ENCODE data around the gene BICD1. TPM values are rescaled to one million over a fixed set of nuclear protein-coding genes. Genes with fewer than 3 reads are reported as not detected.
"Not testable (repeated sequence)": the region's sequence is repeated elsewhere in the genome, so short reads cannot be mapped to it uniquely, and the experiment has no call there.

BICD1 gene
- total RNA-seq, 1 donor from 2014 or later, result 95.0 TPM

GRCh38 chr12:32217354-32218310 is 111.0 kb downstream of the BICD1 start:
- DNase-seq (ENCODE audit: low spot score), result no peak

GRCh38 chr12:32223941-32224340 is 117.3 kb downstream of the BICD1 start:
- intact Hi-C loops (cut with DNase I), result no loop called here
- DNase-seq (ENCODE audit: low spot score), result no peak
- ATAC-seq, result no peak

More at GRCh38 chr12:32217354-32218310, 111.0 kb downstream of the BICD1 start:
- no peak for ATAC-seq
- intact Hi-C loops (cut with DNase I), result no loop called here

- intact Hi-C loops (cut with DNase I), result no loop called here
- ATAC-seq, result no peak
- no peak for DNase-seq (ENCODE audit: low spot score)
These were observed 120.1 kb downstream of the BICD1 start for GRCh38 chr12:32226768-32227167.

GRCh38 chr12:32229971-32230612 is 123.4 kb downstream of the BICD1 start:
- intact Hi-C loops (cut with DNase I), result no loop called here
- no peak for DNase-seq (ENCODE audit: low spot score)
- no peak for ATAC-seq

GRCh38 chr12:32230613-32230993 is 124.0 kb downstream of the BICD1 start:
- intact Hi-C loops (cut with DNase I), result no loop called here
- DNase-seq (ENCODE audit: low spot score) (no peak), ATAC-seq (no peak)

GRCh38 chr12:32231361-32231760 is 124.7 kb downstream of the BICD1 start:
- ATAC-seq; DNase-seq (ENCODE audit: low spot score); intact Hi-C loops (cut with DNase I): not testable (repeated sequence)

GRCh38 chr12:32233568-32233967 is 126.9 kb downstream of the BICD1 start:
- ATAC-seq (no peak), DNase-seq (ENCODE audit: low spot score) (no peak)
- intact Hi-C loops (cut with DNase I), result no loop called here

- ATAC-seq (peak; percentile 56), DNase-seq (ENCODE audit: low spot score) (no peak)
- intact Hi-C loops (cut with DNase I), result no loop called here
These were observed 128.6 kb downstream of the BICD1 start for GRCh38 chr12:32235251-32235650.

- DNase-seq (ENCODE audit: low spot score), result no peak
- ATAC-seq, result no peak
- intact Hi-C loops (cut with DNase I), result no loop called here
These were observed 133.5 kb downstream of the BICD1 start for GRCh38 chr12:32240162-32240561.

GRCh38 chr12:32240831-32241230 is 134.2 kb downstream of the BICD1 start:
- ATAC-seq (no peak), DNase-seq (ENCODE audit: low spot score) (no peak)
- intact Hi-C loops (cut with DNase I), result no loop called here

- ATAC-seq (no peak), DNase-seq (ENCODE audit: low spot score) (no peak)
These were observed 136.0 kb downstream of the BICD1 start for GRCh38 chr12:32242641-32243040.

GRCh38 chr12:32248441-32249140 is 141.9 kb downstream of the BICD1 start:
- DNase-seq (ENCODE audit: low spot score), result no peak
- intact Hi-C loops (cut with DNase I), result no loop called here

More at GRCh38 chr12:32242641-32243040, 136.0 kb downstream of the BICD1 start:
- intact Hi-C loops (cut with DNase I), result no loop called here

GRCh38 chr12:32249777-32250176 is 143.1 kb downstream of the BICD1 start:
- ATAC-seq, result no peak
- intact Hi-C loops (cut with DNase I), result no loop called here
- no peak for DNase-seq (ENCODE audit: low spot score)

More at GRCh38 chr12:32248441-32249140, 141.9 kb downstream of the BICD1 start:
- no peak for ATAC-seq

GRCh38 chr12:32252199-32253073 is 145.8 kb downstream of the BICD1 start:
- DNase-seq (ENCODE audit: low spot score) (no peak), ATAC-seq (no peak)
- intact Hi-C loops (cut with DNase I), result no loop called here

GRCh38 chr12:32253154-32253790 is 146.6 kb downstream of the BICD1 start:
- intact Hi-C loops (cut with DNase I), result no loop called here

GRCh38 chr12:32254260-32254956 is 147.8 kb downstream of the BICD1 start:
- ATAC-seq, result no peak
- intact Hi-C loops (cut with DNase I), result no loop called here
- DNase-seq (ENCODE audit: low spot score), result no peak

More at GRCh38 chr12:32253154-32253790, 146.6 kb downstream of the BICD1 start:
- no peak for ATAC-seq
- no peak for DNase-seq (ENCODE audit: low spot score)

GRCh38 chr12:32255588-32255987 is 148.9 kb downstream of the BICD1 start:
- DNase-seq (ENCODE audit: low spot score), result no peak
- intact Hi-C loops (cut with DNase I), result no loop called here
- ATAC-seq, result no peak

Data from sciatic nerve (tissue), 2 donors.